Loucy (cell line): ENCODE results near the gene FRAT1.

Experiments
- H2AFZ ChIP-seq: fragments of 200-600 bp; sonication (generic); 2 replicates; pipeline ENCODE4 v1.6.0; 2016; ENCODE audit warnings: antibody characterized with exemption, mild to moderate bottlenecking, low read length, moderate library complexity
- H3F3A ChIP-seq: fragments of 200-600 bp; 2 replicates; pipeline ENCODE4 v1.6.0; 2016; ENCODE audit warnings: antibody characterized with exemption, low read depth, mild to moderate bottlenecking
- H3K27me3 ChIP-seq: fragments of 200-600 bp; sonication (generic); 2 replicates; pipeline ENCODE4 v1.6.1; 2014; ENCODE audit warnings: low read length, mild to moderate bottlenecking; ENCODE audit not compliant: insufficient read depth, poor library complexity, severe bottlenecking
- H3K36me3 ChIP-seq: fragments of 200-600 bp; sonication (generic); 2 replicates; pipeline ENCODE4 v1.6.1; 2016; ENCODE audit warnings: low read length; ENCODE audit not compliant: insufficient read depth
- H3K4me1 ChIP-seq: fragments of 200-600 bp; sonication (generic); 2 replicates; pipeline ENCODE4 v1.5.1; 2014; ENCODE audit warnings: low read length, mild to moderate bottlenecking; ENCODE audit not compliant: insufficient read depth, poor library complexity, severe bottlenecking
- H3K4me2 ChIP-seq: fragments of 200-600 bp; sonication (generic); 2 replicates; pipeline ENCODE4 v1.6.0; 2014; ENCODE audit warnings: antibody characterized with exemption, low read length, low read depth, mild to moderate bottlenecking; ENCODE audit not compliant: poor library complexity, severe bottlenecking
- H3K4me3 ChIP-seq: fragments of 200-600 bp; sonication (generic); 2 replicates; pipeline ENCODE4 v1.5.1; 2014; ENCODE audit warnings: low read length, mild to moderate bottlenecking, mixed read lengths; ENCODE audit not compliant: poor library complexity, severe bottlenecking
- H3K79me2 ChIP-seq: fragments of 200-600 bp; sonication (generic); 2 replicates; pipeline ENCODE4 v1.6.1; 2014; ENCODE audit warnings: low read length; ENCODE audit not compliant: insufficient read depth
- H3K9ac ChIP-seq: fragments of 200-600 bp; sonication (generic); 2 replicates; pipeline ENCODE4 v1.6.0; 2014; ENCODE audit warnings: mild to moderate bottlenecking, low read depth, low read length, moderate library complexity; ENCODE audit not compliant: poor library complexity, severe bottlenecking
- H3K9me2 ChIP-seq: fragments of 200-600 bp; sonication (generic); replicated peaks from 2 replicates; pipeline ENCODE4 v1.6.1; 2016; ENCODE audit warnings: low read depth, low read length, mixed read lengths
- H3K9me3 ChIP-seq: fragments of 200-600 bp; sonication (generic); 2 replicates; pipeline ENCODE4 v1.6.1; 2014; ENCODE audit warnings: mild to moderate bottlenecking, antibody characterized with exemption, low read length, low read depth; ENCODE audit not compliant: insufficient read depth
- H4K20me1 ChIP-seq: fragments of 200-600 bp; sonication (generic); 2 replicates; pipeline ENCODE4 v1.6.0; 2014; ENCODE audit warnings: antibody characterized with exemption, low read length, mild to moderate bottlenecking; ENCODE audit not compliant: insufficient read depth, poor library complexity, severe bottlenecking
- EZH2phosphoT487 ChIP-seq: fragments of 200-600 bp; IDR thresholded peaks from 2 replicates; pipeline ENCODE4 v1.6.1; 2018; ENCODE audit warnings: antibody characterized with exemption, mild to moderate bottlenecking, moderate library complexity, borderline replicate concordance
- TF ChIP-seq, protein P1 (sequence below): fragments of 200-600 bp; sonication (generic); conservative IDR thresholded peaks from 2 replicates; pipeline ENCODE4 v1.5.1; 2014; ENCODE audit warnings: mild to moderate bottlenecking, antibody characterized with exemption, low read length

Gene FRAT1

GRCh38 chr10:97302088-97302791 lies 16.8 kb upstream of the FRAT1 start:
- no peaks in the 10 kb centered on the region for H3K79me2 ChIP-seq
- H3K27me3 ChIP-seq, result no peaks in the 10 kb centered on the region
- no peak overlapping the region for H3K4me3 ChIP-seq
- H4K20me1 ChIP-seq, result no peaks in the 10 kb centered on the region
- no peaks in the 10 kb centered on the region for H3K36me3 ChIP-seq
- H3K9me2 ChIP-seq, result no peaks in the 10 kb centered on the region
- H2AFZ ChIP-seq, result no peak overlapping the region
- no peaks in the 10 kb centered on the region for H3K9me3 ChIP-seq
- TF ChIP-seq EZH2phosphoT487, result no peak
- TF ChIP-seq, protein P1, sequence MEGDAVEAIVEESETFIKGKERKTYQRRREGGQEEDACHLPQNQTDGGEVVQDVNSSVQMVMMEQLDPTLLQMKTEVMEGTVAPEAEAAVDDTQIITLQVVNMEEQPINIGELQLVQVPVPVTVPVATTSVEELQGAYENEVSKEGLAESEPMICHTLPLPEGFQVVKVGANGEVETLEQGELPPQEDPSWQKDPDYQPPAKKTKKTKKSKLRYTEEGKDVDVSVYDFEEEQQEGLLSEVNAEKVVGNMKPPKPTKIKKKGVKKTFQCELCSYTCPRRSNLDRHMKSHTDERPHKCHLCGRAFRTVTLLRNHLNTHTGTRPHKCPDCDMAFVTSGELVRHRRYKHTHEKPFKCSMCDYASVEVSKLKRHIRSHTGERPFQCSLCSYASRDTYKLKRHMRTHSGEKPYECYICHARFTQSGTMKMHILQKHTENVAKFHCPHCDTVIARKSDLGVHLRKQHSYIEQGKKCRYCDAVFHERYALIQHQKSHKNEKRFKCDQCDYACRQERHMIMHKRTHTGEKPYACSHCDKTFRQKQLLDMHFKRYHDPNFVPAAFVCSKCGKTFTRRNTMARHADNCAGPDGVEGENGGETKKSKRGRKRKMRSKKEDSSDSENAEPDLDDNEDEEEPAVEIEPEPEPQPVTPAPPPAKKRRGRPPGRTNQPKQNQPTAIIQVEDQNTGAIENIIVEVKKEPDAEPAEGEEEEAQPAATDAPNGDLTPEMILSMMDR, result no peak
- no peak overlapping the region for H3K9ac ChIP-seq
- no peaks in the 10 kb centered on the region for H3K4me1 ChIP-seq
- no peak overlapping the region for H3K4me2 ChIP-seq
- H3F3A ChIP-seq, result no peaks in the 10 kb centered on the region

GRCh38 chr10:97307441-97307840 lies 11.6 kb upstream of the FRAT1 start:
- Histone ChIP-seq H3K9me2 (no peaks in the 10 kb centered on the region), H3K36me3 (no peaks in the 10 kb centered on the region), H2AFZ (no peak overlapping the region), H3K79me2 (no peaks in the 10 kb centered on the region), H3F3A (no peaks in the 10 kb centered on the region), H3K4me3 (no peak overlapping the region), H4K20me1 (no peaks in the 10 kb centered on the region), H3K27me3 (no peaks in the 10 kb centered on the region), H3K4me1 (no peaks in the 10 kb centered on the region), H3K9me3 (no peaks in the 10 kb centered on the region), H3K4me2 (no peak overlapping the region), H3K9ac (no peak overlapping the region)
- no peak for TF ChIP-seq EZH2phosphoT487
- TF ChIP-seq, protein P1, result no peak

DNA sequence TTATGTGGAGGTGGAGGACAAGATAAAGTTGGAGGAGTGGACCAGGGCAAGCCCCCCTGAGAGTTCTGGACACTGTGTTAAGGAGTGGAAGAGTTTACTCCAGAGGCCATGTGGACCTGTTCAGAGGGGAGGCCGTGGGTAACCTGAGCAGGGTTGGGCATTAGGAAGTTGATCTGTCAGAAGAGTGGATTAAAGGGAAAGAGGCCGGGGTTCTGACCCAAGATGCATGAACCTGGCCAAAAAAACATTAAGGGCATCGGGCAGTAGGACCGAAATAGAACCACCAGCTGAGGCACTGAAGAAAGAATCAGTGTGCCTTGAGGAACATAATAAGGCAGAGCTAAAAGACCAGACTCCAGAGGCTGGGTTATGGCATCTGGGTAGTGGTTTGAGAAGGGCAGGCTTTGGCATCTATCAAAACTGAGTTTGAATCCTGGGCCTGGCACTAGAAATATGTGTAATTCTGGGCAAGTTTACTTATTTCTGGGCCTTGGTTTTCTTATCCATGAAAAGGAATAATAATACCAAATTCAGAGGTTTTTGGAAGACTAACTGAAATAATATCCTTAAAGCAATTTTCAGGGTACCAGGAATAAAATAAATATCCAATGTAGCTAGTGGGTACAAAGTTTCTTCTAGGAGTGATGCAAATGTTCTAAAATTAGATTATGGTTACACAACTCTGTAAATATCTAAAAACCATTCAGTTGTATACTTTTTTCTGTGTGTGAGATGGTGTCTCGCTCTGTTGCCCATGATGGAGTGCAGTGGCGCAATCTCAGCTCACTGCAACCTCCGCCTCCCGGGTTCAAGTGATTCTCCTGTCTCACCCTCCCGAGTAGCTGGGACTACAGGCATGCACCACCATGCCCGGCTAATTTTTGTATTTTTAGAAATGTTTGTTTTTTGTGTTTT lies 10.9 kb upstream of the FRAT1 start:
- Histone ChIP-seq H3K4me1 (no peaks in the 10 kb centered on the region), H3K4me3 (no peak overlapping the region), H3K79me2 (no peaks in the 10 kb centered on the region), H3F3A (no peaks in the 10 kb centered on the region), H3K27me3 (no peaks in the 10 kb centered on the region), H4K20me1 (no peaks in the 10 kb centered on the region), H3K9me3 (no peaks in the 10 kb centered on the region), H2AFZ (no peak overlapping the region), H3K36me3 (no peaks in the 10 kb centered on the region), H3K9me2 (no peaks in the 10 kb centered on the region), H3K4me2 (no peak overlapping the region), H3K9ac (no peak overlapping the region)
- TF ChIP-seq, protein P1, result no peak
- no peak for TF ChIP-seq EZH2phosphoT487
